ENCODE data around the gene CCL2.

DNA sequence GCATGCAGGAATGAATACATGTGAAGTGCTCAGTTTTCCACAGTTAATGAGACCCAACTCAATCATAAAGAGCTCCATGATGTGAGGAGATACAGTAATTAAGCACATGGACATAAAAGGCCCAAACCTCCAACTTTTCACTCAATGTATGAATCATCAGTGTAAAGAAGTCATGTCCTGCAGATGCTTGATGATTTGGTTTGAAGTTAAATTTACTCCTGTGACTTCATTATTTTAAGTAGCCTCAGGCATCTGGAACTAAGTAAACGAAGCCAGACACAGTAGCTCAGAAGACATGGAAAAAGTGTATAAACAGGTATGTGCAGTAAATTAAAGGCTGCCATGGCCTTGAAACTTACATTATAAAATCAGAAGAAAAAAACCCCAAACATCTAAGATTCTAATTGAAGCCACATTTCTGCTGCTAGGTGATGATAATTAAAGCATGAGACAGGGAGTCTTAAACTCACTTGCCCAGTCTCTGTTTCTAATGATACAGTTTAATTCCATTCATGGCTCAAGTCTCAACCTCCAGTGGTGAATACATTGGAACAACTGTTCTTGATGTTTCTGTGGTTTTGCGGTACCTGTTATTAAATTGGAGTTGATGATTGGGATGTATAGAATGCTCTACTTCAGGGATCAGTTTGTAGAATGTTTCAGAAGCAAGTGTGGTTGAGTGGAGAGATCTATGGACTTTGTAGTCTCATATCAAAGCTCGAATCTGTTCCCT is 28.9 kb upstream of the CCL2 start:
- TF ChIP-seq, protein P1, sequence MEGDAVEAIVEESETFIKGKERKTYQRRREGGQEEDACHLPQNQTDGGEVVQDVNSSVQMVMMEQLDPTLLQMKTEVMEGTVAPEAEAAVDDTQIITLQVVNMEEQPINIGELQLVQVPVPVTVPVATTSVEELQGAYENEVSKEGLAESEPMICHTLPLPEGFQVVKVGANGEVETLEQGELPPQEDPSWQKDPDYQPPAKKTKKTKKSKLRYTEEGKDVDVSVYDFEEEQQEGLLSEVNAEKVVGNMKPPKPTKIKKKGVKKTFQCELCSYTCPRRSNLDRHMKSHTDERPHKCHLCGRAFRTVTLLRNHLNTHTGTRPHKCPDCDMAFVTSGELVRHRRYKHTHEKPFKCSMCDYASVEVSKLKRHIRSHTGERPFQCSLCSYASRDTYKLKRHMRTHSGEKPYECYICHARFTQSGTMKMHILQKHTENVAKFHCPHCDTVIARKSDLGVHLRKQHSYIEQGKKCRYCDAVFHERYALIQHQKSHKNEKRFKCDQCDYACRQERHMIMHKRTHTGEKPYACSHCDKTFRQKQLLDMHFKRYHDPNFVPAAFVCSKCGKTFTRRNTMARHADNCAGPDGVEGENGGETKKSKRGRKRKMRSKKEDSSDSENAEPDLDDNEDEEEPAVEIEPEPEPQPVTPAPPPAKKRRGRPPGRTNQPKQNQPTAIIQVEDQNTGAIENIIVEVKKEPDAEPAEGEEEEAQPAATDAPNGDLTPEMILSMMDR (IDR thresholded peaks at IDR 0.05; ENCODE audit: insufficient read depth, low read depth, low read length): no peak
- no peak for TF ChIP-seq EZH2 (IDR thresholded peaks at IDR 0.05; ENCODE audit: insufficient read depth, low read length)

Data from astrocyte (in vitro differentiated cells and primary cell).